Pulmonary artery endothelial cell (primary cell): ENCODE measurements around the gene DNAJB6. TPM values are rescaled to one million over a fixed set of nuclear protein-coding genes. Genes with fewer than 3 reads are reported as not detected.
"Not testable (repeated sequence)": the region's sequence is repeated elsewhere in the genome, so short reads cannot be mapped to it uniquely, and the experiment has no call there.

Experiments used
- DNase-seq: peaks from one replicate; pipeline ENCODE4 v3.0.0-alpha.2; 2011; ENCODE audit warnings: low read depth, low spot score
- total RNA-seq: library from RNA; depleted of rRNA; stranded (reverse); fragments of >200 nt; gene quantifications from 2 replicates; pipeline ENCODE4 v1.2.3, GENCODE V29; 2014

DNAJB6 gene
- total RNA-seq, 1 donor from 2014 or later: 104 TPM

DNA sequence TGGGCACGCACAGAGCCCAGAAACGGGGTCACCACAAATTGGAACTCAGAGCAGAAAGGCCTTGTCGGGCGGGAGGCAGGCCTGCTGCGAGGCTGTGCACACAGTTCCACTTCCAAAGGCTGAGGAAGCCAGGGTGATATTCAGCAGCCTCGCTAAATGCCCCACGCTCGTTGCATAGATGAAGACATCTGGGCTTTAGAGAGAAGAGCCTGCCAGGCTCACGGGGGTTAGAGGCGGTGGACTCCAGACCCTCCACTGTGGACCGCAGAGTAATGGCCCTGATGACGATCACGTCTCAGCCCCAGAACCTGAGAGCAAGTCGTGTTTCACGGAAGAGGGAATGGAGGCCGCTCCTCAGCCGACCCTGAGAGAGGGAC lies 104.2 kb downstream of the DNAJB6 start:
- DNase-seq: no peak

DNA sequence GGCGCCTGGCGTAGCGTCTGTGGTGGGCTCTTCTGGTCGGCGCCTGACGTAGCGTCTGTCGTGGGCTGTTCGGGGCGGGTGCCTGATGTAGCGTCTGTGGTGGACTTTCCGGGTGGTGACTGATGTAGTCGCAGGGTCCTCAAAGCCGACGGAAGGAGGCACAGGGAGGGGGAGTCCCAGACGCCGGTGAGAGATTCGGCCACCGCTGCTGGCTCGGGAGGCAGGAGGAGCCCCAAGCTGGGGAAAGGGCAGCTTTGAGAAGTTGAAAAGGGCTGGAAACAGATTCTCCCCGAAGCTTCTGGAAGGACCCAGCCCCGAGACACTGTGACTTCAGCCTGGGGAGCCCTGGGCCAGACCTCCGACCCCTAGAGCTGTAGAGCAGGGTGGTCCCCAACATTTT lies 105.7 kb downstream of the DNAJB6 start:
- DNase-seq: no peak

DNA sequence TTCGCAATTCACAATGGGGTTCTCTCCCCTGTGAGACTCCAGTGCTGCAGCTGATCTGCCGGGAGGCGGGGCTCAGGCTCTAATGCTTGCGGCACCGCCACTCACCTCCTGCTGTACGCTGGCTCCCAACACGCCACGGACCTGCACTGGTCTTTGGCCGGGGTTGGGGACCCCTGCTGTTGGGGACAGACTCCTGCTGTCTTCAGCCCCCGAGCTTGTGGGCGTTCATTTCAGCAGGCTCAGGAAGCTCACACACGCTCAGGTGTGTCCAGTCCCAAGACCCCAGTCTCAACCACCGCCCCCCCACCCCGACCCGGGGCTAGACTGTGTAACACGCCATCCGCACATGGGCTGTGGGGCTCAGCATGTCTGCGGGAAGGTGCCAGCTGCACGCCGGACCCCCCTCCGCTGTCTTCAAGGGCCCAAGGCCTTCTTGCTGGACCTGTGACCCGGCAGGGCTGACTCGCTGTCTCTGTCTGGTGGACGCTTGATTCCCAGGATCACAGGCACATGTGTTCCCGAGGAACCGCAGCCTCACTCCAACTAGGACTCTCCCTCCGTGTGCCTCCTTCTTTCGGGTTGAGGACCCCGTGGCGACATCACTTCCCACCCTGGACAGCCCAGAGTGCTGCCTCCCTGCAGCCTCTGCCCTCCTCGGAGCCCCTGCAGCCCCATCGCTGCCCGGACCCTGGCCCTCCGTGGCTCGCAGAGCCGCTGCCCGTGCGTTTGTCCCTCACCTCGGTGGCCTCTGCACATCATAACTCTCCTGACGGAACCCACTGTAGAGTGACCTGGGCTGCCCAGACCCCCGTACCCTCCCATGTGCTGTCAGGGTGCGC lies 106.4 kb downstream of the DNAJB6 start:
- DNase-seq: no peak

DNA sequence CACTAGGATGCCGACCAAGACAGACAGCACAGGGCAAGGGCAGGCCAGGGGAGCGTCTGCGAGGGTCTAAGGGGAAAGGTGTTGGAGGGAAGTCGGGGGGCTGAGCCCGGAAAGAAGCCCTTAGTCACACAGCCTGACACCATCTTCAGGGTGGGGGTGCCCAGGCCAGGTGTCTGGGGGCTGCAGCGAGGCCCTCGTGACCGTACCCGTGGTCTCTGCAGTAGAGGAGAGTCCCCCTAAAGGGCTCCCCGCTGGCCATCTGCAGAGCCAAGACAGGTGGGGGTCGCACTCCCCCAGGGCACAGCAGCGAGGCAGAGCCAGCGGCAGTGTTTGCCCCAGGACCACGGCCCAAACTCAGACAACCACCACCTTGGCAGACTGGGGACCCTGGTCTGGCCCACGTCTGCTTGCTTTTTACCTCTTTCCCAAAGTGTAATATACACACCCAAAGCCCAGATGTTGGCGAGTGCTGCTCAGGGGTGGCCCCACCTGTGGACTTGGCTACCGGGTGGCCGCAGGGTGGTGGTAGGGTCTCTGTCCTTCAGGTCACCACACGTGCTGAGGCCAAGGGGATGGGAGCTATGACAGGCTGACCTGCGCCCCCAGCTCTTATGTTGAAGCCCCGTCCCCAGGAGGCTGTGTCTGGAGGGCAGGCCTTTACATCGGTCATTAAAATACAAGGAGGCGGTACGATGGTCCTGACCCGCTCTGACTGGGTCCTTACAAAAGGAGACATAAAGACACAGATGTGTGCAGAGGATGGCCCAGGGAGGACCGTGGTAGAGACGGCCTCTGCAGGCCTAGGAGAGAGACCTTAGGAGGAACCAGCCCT lies 107.4 kb downstream of the DNAJB6 start:
- no peak for DNase-seq

DNA sequence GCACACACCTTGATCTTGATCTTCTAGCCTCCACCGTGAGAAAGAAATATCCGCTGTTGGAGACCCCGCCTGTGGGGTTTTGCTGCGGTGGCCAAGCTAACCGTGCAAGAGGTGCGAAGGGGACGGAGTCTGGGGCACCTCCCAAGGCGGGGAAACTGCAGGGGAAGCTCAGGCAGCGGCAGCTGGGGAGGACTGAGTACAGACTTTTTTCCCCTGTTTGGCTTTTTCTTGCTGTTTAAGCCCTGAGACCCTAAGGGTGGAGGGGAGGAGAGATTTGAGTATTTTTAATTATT lies 108.0 kb downstream of the DNAJB6 start:
- no peak for DNase-seq

DNA sequence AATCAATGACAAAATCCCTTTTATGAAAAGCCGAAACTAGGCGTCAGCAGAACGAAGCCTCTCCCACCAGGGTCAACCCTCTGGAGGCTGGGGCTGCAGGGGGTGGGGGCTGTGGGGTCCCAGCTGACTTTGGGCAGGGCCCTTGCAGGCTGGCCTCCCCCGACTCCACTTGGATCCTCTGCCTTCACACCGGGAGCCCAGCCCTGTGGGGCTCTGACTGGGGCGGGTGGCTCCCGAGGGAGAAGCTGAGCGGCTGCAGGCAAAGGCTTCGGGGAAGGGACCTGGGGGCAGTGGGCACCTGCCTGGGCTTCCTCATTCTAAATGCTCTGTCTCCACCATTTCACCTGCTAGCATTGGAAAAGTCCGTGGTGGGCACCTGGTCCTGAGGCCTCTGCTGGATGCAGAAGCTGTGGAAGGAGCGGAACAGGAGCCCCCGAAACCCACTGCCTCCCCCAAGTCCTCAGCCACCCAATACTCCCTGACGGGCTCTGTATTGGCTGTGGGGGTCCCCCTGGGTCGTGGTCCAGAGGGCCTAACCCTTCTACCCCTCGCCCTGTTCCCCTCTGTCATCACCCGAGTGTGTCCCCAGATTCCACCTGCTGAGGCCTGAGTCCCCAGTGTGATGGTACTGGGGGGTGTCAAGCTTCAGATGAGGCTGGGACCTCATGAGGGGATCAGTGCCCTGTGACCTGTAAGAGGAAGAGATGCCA lies 108.6 kb downstream of the DNAJB6 start:
- no peak for DNase-seq

DNA sequence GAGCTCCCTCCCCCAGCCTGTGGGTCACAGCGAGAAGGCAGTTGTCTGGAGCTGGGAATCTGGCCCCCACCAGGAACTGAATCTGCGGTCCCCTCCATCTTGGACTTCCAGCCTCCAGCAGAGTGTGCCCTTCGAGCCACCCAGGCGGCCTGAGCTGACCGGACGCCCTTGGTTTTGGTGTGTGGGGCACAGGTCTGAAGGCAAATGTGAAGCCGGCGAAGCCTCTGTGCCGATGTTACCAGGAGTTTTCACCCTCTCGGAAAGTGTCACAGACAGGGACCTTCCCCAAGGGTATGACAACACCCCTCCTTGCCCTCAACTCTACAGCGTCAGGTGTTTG lies 109.1 kb downstream of the DNAJB6 start:
- no peak for DNase-seq

DNA sequence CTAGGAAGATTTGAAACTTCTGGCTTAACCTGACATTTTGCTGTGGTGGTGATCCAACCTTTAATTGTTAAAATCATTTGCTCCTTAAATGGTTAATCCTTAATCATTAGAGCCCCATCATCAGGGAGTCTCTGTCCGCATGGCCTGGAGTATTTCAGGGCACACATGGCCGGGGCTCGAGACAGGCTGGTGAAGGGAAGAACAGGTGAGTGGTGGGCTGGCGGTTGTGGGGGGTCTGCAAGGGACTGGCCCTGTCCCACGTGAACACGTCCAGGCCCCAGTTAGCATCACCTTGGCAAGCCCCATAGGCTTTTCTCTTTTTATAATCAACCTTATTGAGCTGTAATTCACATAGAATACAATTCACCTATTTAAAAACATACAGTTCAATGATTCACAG lies 109.5 kb downstream of the DNAJB6 start:
- no peak for DNase-seq

DNA sequence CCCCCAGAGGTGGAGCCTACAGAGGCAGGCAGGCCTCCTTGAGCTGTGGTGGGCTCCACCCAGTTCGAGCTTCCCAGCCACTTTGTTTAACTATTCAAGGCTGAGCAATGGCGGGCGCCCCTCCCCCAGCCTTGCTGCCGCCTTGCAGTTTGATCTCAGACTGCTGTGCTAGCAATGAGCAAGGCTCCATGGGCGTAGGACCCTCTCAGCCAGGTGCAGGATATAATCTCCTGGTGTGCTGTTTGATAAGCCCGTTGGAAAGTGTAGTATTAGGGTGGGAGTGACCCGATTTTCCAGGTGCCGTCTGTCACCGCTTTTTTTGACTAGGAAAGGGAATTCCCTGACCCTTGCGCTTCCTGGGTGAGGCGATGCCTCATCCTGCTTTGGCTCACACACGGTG lies 117.2 kb downstream of the DNAJB6 start:
- not testable (repeated sequence) for DNase-seq

DNA sequence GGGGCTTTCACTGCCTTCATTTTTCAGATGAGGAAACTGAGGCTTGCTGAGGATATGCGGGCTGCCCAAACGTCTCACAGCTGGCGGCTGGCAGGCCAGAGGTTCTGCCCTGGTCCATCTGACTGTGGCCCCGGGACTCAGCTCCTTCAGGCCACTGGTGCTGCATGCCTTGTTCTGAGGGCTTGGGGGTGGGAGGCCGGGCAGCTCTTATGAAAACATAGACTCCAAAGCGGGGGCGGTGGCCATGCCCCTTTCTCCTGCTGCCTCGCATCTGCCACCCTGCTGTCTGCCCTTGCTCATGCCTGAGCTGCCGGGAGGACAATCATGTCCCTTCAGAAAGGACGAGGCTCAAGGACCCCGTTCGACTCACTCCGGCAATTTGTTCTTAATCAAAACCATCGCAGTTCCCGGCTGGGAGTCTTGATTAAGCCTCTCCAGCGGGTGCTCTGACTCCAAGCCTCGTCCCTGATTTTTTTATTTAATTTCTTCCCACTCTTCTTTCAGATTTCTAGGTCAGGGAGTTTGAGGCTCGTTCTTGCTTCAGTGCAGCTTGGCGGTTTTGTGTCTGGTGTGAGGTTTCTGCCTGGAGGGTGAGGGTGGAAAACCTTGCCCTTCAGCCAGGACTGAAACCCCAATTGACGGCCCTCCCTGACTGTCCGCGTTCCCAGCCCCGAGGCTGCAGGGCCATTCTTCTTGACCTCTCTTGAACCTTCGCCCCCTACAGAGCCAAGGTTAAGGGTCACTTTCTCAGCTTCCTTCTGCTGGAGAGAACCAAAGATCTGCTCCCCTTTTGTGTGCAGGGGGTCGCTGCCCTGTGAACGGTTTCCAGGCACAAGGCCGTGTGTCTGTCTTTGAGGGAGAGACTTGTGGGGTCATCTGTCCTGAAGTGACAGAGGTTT lies 120.8 kb downstream of the DNAJB6 start:
- DNase-seq: no peak

DNA sequence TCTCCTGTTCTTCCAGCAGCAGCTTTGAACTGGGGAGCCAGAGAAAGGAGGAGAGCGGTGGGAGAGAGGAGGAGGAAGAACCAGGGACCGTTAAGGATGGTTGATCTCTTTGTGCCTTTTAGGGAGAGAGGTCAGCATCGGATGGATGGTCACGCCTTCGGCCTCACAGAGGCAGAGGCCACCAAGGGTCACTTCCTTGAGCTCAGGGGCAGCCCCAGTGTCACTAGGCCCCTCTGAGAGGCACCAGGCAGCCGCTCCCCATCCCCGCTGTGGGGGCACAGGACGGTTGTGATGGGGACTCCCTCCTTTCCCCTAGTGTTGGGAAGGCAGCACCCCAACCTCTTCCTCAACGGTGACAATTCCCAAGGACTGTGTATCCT lies 121.4 kb downstream of the DNAJB6 start:
- no peak for DNase-seq

DNA sequence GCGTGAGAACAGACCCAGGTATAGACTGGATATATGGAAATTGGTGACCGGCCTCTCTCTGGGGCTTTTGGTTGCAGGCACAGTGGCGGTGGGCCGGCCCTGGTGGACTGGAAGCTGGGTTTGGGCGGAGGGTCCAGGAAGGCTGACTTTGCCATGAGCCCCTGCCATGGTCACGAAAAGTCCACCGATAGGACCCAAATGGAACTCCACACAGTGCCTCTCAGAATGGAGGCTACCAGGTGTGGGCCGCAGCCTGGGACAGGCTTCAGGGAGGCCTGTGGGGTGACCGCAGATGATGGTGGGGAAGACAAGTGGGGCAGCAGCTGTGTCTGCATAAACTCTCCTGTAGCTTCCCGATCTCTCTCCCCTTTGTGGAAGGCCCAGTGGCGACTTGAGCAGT lies 123.2 kb downstream of the DNAJB6 start:
- no peak for DNase-seq

DNA sequence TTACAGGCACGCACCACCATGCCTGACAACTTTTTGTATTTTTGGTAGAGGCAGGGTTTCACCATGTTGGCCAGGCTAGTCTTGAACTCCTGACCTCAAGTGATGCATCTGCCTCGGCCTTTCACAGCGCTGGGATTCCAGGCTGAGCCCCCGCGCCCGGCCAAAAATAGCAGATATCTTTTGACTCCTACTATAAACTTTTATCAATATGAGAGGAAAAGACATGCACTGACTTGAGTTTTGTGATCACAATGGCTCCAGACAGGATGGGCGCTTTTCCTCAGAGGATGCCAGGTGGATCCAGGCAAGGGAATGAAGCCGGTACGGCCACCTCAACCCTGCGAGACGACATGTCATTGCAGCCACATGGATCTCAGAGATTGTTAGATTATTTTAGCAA lies 123.9 kb downstream of the DNAJB6 start:
- no peak for DNase-seq

DNA sequence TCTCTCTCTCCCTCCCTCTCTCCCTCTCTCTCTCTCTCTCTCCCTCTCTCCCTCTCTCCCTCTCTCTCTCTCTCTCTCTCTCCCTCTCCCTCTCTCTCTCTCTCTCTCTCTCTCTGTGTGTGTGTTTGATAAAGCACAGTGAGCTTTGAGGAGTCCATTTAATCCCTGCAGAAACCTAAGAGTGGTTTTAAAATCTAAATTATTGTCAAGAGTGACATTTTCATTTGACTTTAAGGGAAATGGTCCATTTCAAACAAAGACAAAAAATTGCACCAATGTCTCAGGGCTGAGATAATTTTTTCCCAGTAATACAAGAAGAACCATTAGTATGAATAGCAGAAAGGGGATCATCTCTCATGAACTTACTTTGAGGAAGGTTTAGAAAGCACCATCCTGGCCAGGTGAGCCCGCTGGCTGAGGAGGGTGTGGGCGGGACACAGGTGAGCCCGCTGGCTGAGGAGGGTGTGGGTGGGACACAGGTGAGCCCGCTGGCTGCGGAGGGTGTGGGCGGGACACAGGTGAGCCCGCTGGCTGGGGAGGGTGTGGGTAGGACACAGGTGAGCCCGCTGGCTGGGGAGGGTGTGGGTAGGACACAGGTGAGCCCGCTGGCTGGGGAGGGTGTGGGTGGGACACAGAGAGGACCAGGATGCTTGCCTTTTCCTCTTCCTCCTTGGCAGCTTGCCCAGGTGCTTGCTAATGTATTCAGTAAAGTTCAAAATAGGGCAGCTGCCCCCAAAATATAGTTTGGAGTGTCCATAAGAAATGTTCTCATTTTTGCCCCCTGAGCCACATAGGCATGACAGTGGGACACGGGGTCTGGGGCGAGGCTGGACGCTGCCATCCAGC lies 125.0 kb downstream of the DNAJB6 start:
- DNase-seq: no peak

DNA sequence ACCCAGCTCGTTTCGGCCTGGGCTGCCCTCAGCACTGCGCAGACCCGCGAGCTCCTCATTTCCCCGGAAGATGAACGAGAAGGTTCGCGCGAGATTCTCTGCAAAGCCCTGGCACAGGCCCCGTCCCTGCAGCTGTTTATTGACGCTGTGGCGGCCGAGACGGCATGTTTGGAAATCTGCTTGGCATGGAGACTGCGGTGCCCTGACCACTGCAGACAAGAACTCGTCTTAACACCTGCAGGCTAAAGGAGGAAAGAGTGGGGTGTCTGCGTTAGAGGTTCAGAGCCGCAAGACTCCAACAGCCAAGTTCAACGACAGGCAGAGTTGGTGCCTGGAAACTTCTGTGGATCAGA lies 125.6 kb downstream of the DNAJB6 start:
- no peak for DNase-seq

DNA sequence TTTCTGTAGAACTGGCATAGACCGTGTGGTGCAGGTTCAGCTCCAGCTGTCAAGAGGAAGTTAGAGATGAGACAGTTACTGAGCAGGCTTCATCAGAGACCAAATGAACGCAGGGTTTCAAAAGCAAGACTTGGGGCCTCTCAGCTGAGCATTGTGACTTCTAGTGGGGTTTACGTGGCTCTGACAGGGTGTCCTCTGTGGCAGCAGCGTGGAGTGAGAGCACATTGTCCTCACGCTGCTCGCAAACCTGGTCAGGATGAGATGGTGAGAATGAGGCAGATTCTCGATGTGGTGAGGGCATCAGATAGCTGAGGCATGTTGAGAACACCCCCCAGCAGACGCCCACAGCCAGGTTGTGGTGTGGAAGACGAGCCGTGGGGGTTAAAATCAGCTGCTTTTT lies 126.0 kb downstream of the DNAJB6 start:
- DNase-seq: no peak

DNA sequence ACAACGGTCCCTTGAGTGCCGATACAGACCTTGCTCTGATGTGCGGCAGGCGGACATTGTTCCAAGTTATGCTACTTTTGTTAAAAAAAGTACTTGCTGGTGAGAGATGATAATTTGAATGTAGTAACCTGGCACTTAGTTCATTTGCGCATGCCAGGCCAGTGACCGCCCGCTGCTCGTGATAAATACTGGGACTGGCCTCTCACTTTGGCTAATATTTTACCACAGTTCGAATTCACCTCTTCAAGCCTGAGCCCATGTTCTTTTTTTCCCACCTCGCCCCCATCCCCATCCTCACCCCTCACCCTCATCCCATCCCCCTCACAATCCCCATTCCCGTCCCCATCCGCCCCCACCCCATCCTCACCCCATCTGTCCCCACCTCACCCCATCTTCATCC lies 126.4 kb downstream of the DNAJB6 start:
- DNase-seq: no peak

DNA sequence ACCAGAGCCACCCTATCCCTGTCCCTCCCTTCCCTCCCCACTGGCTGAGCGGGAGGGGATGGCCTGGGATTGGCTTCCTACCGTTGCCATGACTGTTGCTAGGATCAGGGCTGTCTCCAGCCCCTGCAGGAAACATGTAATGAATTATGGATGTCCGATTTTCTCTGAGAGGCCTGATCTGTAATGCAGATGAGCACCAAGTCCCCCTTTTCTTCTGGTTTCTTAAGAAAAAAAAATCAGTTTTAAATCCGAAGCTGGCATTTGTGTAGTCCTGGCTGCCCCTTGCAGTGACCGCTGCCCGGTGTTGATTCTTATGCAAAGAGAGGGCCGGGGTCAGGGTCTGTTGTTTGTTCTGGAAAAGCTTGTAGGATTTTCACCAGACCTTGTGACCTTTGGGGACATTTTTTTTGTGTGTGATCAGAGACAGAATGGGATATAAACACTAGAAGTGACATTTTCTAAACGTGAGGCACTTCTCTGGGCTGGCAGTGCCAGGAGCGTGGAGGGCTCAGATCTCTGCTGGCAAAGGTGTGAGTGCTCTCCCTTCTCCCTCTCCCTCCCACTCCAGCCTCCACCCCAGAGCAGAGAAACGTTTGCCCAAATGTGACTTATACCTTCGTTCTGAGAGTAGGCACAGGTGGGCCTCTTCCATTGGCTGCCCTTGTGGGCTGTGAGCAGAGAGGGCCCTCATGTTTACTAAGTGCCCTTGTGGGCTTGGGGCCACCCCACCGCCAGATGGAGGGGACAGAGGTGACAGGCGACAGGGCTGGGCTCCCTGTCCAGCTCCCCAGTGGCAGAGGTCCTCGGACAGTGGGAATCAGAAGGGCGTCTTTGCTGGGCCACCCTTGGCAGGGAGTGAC lies 127.5 kb downstream of the DNAJB6 start:
- DNase-seq: no peak

DNA sequence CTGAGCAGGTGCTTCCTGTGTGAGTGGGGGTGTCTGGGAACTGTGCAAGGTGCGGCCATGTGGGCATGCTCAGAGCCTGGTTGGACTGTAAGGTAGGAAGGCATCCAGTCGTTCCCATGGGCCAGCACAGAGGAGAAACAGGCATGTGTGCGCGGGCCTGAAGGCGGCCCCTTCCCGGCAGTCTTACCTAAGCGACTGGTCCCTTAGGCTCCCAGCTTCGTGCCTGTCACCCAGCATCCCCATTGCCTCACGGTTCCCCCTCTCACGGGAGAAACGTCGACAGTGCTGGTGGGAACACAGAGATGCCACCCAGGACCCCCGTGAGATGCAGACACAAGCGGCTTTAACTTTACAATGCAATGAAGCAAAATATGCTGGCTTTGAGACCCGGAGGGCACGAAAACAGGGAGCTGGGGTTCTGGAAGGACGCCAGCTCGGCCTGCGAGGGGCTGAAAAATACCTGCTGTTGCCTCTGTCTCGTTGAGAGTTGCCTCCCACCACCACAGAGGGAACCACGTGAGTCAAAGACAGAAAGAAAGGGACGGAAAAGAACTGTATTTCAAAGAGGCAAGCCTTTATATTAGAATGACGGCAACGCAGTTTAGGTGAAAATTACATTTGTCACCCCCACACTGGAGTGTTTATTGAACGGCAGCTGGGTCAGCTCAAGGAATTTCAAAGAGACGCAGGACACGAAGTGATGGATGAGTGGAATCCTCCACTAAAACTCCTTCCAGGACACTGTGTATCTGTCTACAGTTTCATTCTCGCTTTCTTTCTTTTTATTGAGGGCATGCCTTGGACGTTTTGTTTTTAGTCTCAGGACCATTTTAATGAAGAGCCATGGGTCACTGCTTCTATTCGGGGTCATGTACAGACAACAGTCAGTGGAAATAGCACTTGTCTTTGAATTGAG lies 128.4 kb downstream of the DNAJB6 start:
- DNase-seq: no peak
